H9 (cell line): ENCODE measurements around the gene NR5A1. TPM values are rescaled to one million over a fixed set of nuclear protein-coding genes. Genes with fewer than 3 reads are reported as not detected.
A peak's percentile ranks its signal among the peaks of the same experiment; 100 is the strongest.

ENCODE experiments used
- DNase-seq: peaks from one replicate; pipeline ENCODE4 v3.0.0-alpha.2; 2017
- H2AFZ ChIP-seq: one replicate; pipeline ENCODE4 v1.6.1; 2013; ENCODE audit warnings: mild to moderate bottlenecking, low read length, control low read depth, moderate library complexity
- H2AK5ac ChIP-seq: 2 replicates; pipeline ENCODE4 v1.6.1; 2013; ENCODE audit warnings: low read length, control low read depth, mixed read lengths; ENCODE audit not compliant: insufficient read length
- H2BK120ac ChIP-seq: one replicate; pipeline ENCODE4 v1.6.1; 2013; ENCODE audit warnings: low read depth, mild to moderate bottlenecking, low read length, control low read depth, inconsistent platforms; ENCODE audit not compliant: poor library complexity, severe bottlenecking
- H2BK12ac ChIP-seq: 2 replicates; pipeline ENCODE4 v1.6.1; 2013; ENCODE audit warnings: low read length, control low read depth, mixed read lengths, low read depth; ENCODE audit not compliant: insufficient read length
- H2BK15ac ChIP-seq: 2 replicates; pipeline ENCODE4 v1.6.1; 2013; ENCODE audit warnings: low read depth, low read length, control low read depth
- H2BK20ac ChIP-seq: one replicate; pipeline ENCODE4 v1.6.1; 2013; ENCODE audit warnings: low read depth, mild to moderate bottlenecking, low read length, control low read depth, inconsistent platforms; ENCODE audit not compliant: poor library complexity, severe bottlenecking
- H2BK5ac ChIP-seq: 2 replicates; pipeline ENCODE4 v1.6.1; 2013; ENCODE audit warnings: low read length, control low read depth, mixed read lengths; ENCODE audit not compliant: insufficient read length
- H3K14ac ChIP-seq: 2 replicates; pipeline ENCODE4 v1.6.1; 2013; ENCODE audit warnings: low read length, control low read depth; ENCODE audit not compliant: insufficient read depth
- H3K18ac ChIP-seq: 2 replicates; pipeline ENCODE4 v1.6.1; 2013; ENCODE audit warnings: low read depth, mild to moderate bottlenecking, mixed read lengths, low read length, control low read depth; ENCODE audit not compliant: insufficient read length
- H3K23ac ChIP-seq: 2 replicates; pipeline ENCODE4 v1.6.1; 2013; ENCODE audit warnings: low read length, control low read depth, mixed read lengths, low read depth; ENCODE audit not compliant: insufficient read length
- H3K23me2 ChIP-seq: 2 replicates; pipeline ENCODE4 v1.6.1; 2013; ENCODE audit warnings: low read depth, mild to moderate bottlenecking, mixed read lengths, low read length, control low read depth; ENCODE audit not compliant: insufficient read length, poor library complexity, severe bottlenecking
- H3K27ac ChIP-seq: 2 replicates; pipeline ENCODE4 v1.5.1; 2013; ENCODE audit warnings: low read length, control low read depth, mixed read lengths, low read depth; ENCODE audit not compliant: insufficient read length
- H3K27me3 ChIP-seq: 2 replicates; pipeline ENCODE4 v1.6.1; 2013; ENCODE audit warnings: low read length, control low read depth, inconsistent platforms; ENCODE audit not compliant: insufficient read depth
- H3K4ac ChIP-seq: 2 replicates; pipeline ENCODE4 v1.6.1; 2013; ENCODE audit warnings: low read depth, mild to moderate bottlenecking, control low read depth, inconsistent platforms, low read length, moderate library complexity
- H3K4me1 ChIP-seq: 2 replicates; pipeline ENCODE4 v1.6.1; 2013; ENCODE audit warnings: low read length, control low read depth, inconsistent platforms; ENCODE audit not compliant: insufficient read depth
- H3K4me2 ChIP-seq: 2 replicates; pipeline ENCODE4 v1.6.1; 2013; ENCODE audit warnings: low read length, control low read depth, mixed read lengths; ENCODE audit not compliant: insufficient read length, insufficient read depth
- H3K56ac ChIP-seq: 2 replicates; pipeline ENCODE4 v1.6.1; 2013; ENCODE audit warnings: low read depth, mild to moderate bottlenecking, mixed read lengths, low read length, control low read depth; ENCODE audit not compliant: insufficient read length
- H3K79me1 ChIP-seq: 2 replicates; pipeline ENCODE4 v1.6.1; 2013; ENCODE audit warnings: low read depth, mild to moderate bottlenecking, moderate library complexity, low read length, control low read depth, inconsistent platforms; ENCODE audit not compliant: insufficient read depth, poor library complexity, severe bottlenecking
- H3K79me2 ChIP-seq: 2 replicates; pipeline ENCODE4 v1.6.1; 2013; ENCODE audit warnings: low read length, control low read depth, inconsistent platforms; ENCODE audit not compliant: insufficient read depth
- H3K9ac ChIP-seq: 2 replicates; pipeline ENCODE4 v1.6.1; 2013; ENCODE audit warnings: low read length, control low read depth, mixed read lengths; ENCODE audit not compliant: insufficient read length; ENCODE audit errors: extremely low read depth
- H3K9me3 ChIP-seq: one replicate; pipeline ENCODE4 v1.6.1; 2013; ENCODE audit warnings: low read depth, low read length, inconsistent platforms; ENCODE audit not compliant: control insufficient read depth
- H3T11ph ChIP-seq: one replicate; pipeline ENCODE4 v1.6.1; 2013; ENCODE audit warnings: mild to moderate bottlenecking, low read length, control low read depth, inconsistent platforms
- H4K20me1 ChIP-seq: one replicate; pipeline ENCODE4 v1.6.1; 2013; ENCODE audit not compliant: control insufficient read depth, insufficient read length, insufficient read depth
- H4K5ac ChIP-seq: 2 replicates; pipeline ENCODE4 v1.6.1; 2013; ENCODE audit warnings: low read depth, mild to moderate bottlenecking, mixed read lengths, low read length, control low read depth; ENCODE audit not compliant: insufficient read length
- H4K8ac ChIP-seq: replicated peaks from 2 replicates; pipeline ENCODE4 v1.6.1; 2013; ENCODE audit warnings: low read length, control low read depth, mixed read lengths, low read depth; ENCODE audit not compliant: insufficient read length
- H4K91ac ChIP-seq: 2 replicates; pipeline ENCODE4 v1.6.1; 2013; ENCODE audit warnings: low read depth, mild to moderate bottlenecking, moderate library complexity, mixed read lengths, low read length, control low read depth; ENCODE audit not compliant: insufficient read length
- H3K27ac Mint-ChIP-seq, 3 experiments: 2 replicates in 2 of 3; 3 replicates in 1 of 3; pipeline ENCODE4 v1.8.0; 2020 to 2021; ENCODE audit warnings: mixed read lengths in 3 of 3, mild to moderate bottlenecking in 1 of 3, moderate library complexity in 1 of 3
- H3K27me3 Mint-ChIP-seq: 2 replicates; pipeline ENCODE4 v1.8.0; 2021; ENCODE audit warnings: low read depth, mild to moderate bottlenecking, moderate library complexity, mixed read lengths
- H3K36me3 Mint-ChIP-seq, 3 experiments: 2 replicates in 2 of 3; 3 replicates in 1 of 3; pipeline ENCODE4 v1.8.0; 2020 to 2021; ENCODE audit warnings: low read depth in 3 of 3, mixed read lengths in 3 of 3; ENCODE audit not compliant: insufficient read depth in 1 of 3
- H3K4me1 Mint-ChIP-seq, 2 experiments: 2 replicates each; pipeline ENCODE4 v1.8.0; 2020; ENCODE audit warnings: mixed read lengths in 2 of 2
- H3K4me3 Mint-ChIP-seq, 2 experiments: 2 replicates in 1 of 2; 3 replicates in 1 of 2; pipeline ENCODE4 v1.8.0; 2020 to 2021; ENCODE audit warnings: mild to moderate bottlenecking in 2 of 2, mixed read lengths in 2 of 2, moderate library complexity in 1 of 2
- H3K9me3 Mint-ChIP-seq, 2 experiments: 2 replicates in 1 of 2; 3 replicates in 1 of 2; pipeline ENCODE4 v1.8.0; 2020; ENCODE audit warnings: mild to moderate bottlenecking in 2 of 2, mixed read lengths in 2 of 2, moderate library complexity in 1 of 2
- WGBS: extraction: QIAGEN DNeasy Blood & Tissue Kit; methylation state at CpG from one replicate; pipeline ENCODE4 v1.1.7; 2013; ENCODE audit warnings: missing lambda C conversion rate, low lambda C conversion rate, mixed read lengths; ENCODE audit not compliant: insufficient read length; ENCODE audit errors: extremely low coverage; 5-methylcytosine and 5-hydroxymethylcytosine counted together
- total RNA-seq: library from RNA; stranded (reverse); gene quantifications from 2 replicates; pipeline ENCODE4 v1.2.1, GENCODE V29; 2021
- TF ChIP-seq, protein P1 (sequence below): fragments of 200-600 bp; sonication (generic); conservative IDR thresholded peaks from 3 replicates; pipeline ENCODE4 v1.8.0; 2021; ENCODE audit warnings: antibody characterized with exemption, mild to moderate bottlenecking

The NR5A1 gene
- total RNA-seq, 1 experiment from 2014 or later, result 0.37 TPM

DNA sequence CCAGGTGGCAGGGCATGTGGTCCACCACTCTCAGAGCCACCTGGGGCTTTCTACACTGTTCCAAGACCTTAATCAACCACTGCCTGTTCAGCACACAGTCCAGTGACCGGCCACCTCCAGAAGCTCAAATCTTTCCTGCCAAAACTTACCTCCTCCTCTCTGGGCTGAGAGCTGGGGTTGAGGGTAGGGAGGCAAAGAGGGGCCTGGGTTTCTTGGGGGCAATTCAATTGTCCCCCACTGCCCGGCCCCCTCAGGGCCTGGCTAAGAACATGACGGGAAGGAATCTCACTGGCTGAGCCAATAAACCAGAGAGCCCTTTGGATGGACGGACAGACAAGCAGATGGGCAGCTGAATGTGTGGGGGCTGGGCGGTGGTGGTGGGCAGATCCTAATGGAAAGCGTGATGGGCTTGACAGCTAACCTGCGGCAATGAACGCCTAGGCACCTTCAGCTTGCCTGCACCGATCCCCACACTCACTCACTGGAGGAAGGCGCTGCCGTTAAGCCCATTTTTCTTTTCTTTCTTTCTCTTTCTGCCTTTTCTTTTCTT is 5.4 kb downstream of the NR5A1 start:
- no peak overlapping the region for H3K27ac Mint-ChIP-seq
- no peak overlapping the region for H4K8ac ChIP-seq
- WGBS, result no CpG with 5 or more reads among the region's 11 CpGs

More for the DNA sequence above, 5.4 kb downstream of the NR5A1 start:
- H2BK5ac ChIP-seq, result no peak overlapping the region
- H3K4me1 ChIP-seq, result peaks cover 4% of the 10 kb centered on the region; the same call in 1 of the 2 replicates
- H2BK20ac ChIP-seq, result no peak overlapping the region
- no peak overlapping the region for H3K4ac ChIP-seq
- no peak overlapping the region for H2AFZ ChIP-seq
- H4K91ac ChIP-seq, result no peak overlapping the region
- no peaks in the 10 kb centered on the region for H3K9me3 ChIP-seq
- H2BK12ac ChIP-seq, result no peak overlapping the region
- H2BK120ac ChIP-seq, result no peak overlapping the region
- H3K23ac ChIP-seq, result no peak overlapping the region
- peaks cover 33% of the 10 kb centered on the region for H3K27me3 ChIP-seq
- peaks cover 0 to 8% of the 10 kb centered on the region in 2 experiments; a peak in 3 of 5 replicates for H3K9me3 Mint-ChIP-seq
- H4K20me1 ChIP-seq, result no peaks in the 10 kb centered on the region
- H3K4me3 Mint-ChIP-seq, result peak overlapping the region in 1 of 2 experiments; percentile 17; a peak in 1 of 5 replicates
- H3K27me3 Mint-ChIP-seq, result peaks cover 72% of the 10 kb centered on the region
- H3K56ac ChIP-seq, result no peak overlapping the region
- H4K5ac ChIP-seq, result no peak overlapping the region
- no peak overlapping the region for H3K14ac ChIP-seq
- H3T11ph ChIP-seq, result no peak overlapping the region
- no peak overlapping the region for H3K18ac ChIP-seq
- no peaks in the 10 kb centered on the region for H3K79me2 ChIP-seq
- H3K9ac ChIP-seq, result no peak overlapping the region
- DNase-seq, result no peak
- H3K4me1 Mint-ChIP-seq, result peaks cover 6 to 38% of the 10 kb centered on the region in 2 experiments
- peaks cover 6% of the 10 kb centered on the region for H3K23me2 ChIP-seq
- no peak overlapping the region for H3K27ac ChIP-seq
- H3K79me1 ChIP-seq, result no peaks in the 10 kb centered on the region
- peaks cover 0 to 2% (median 0%) of the 10 kb centered on the region in 3 experiments; a peak in 1 of 7 replicates for H3K36me3 Mint-ChIP-seq
- H2AK5ac ChIP-seq, result no peak overlapping the region
- no peak overlapping the region for H2BK15ac ChIP-seq
- H3K4me2 ChIP-seq, result no peak overlapping the region
- TF ChIP-seq, protein P1, sequence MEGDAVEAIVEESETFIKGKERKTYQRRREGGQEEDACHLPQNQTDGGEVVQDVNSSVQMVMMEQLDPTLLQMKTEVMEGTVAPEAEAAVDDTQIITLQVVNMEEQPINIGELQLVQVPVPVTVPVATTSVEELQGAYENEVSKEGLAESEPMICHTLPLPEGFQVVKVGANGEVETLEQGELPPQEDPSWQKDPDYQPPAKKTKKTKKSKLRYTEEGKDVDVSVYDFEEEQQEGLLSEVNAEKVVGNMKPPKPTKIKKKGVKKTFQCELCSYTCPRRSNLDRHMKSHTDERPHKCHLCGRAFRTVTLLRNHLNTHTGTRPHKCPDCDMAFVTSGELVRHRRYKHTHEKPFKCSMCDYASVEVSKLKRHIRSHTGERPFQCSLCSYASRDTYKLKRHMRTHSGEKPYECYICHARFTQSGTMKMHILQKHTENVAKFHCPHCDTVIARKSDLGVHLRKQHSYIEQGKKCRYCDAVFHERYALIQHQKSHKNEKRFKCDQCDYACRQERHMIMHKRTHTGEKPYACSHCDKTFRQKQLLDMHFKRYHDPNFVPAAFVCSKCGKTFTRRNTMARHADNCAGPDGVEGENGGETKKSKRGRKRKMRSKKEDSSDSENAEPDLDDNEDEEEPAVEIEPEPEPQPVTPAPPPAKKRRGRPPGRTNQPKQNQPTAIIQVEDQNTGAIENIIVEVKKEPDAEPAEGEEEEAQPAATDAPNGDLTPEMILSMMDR, result no peak
